ENCODE results near the gene FOXM1.
"Not testable (repeated sequence)": the region's sequence is repeated elsewhere in the genome, so short reads cannot be mapped to it uniquely, and the experiment has no call there.

The FOXM1 gene

DNA sequence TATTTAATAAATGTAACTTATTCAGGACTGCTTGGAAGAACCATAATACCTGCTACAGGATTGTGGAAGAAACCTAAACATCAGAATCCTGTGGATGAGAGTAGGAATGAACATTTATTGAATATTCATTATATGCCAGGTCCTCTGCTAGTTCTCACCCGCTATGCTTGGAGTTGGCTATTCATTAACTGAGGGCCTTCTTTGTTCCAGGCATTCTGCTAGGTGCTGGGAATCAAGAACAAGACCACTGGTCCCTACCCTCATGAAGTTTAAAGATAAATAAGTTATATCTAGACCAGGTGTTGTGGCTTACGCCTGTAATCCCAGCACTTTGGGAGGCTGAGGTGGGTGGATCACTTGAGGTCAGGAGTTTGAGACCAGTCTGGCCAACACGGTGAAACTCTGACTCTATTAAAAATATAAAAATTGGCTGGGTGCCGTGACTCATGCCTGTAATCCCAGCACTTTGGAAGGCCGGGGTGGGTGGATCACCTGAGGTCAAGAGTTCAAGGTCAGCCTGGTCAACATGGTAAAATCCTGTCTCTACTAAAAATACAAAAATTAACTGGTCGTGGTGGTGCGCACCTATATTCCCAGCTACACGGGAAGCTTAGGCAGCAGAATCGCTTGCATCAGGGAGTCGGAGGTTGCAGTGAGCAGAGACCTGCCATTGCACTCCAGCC lies 9.9 kb upstream of the FOXM1 start:
- TF ChIP-seq, protein P1, sequence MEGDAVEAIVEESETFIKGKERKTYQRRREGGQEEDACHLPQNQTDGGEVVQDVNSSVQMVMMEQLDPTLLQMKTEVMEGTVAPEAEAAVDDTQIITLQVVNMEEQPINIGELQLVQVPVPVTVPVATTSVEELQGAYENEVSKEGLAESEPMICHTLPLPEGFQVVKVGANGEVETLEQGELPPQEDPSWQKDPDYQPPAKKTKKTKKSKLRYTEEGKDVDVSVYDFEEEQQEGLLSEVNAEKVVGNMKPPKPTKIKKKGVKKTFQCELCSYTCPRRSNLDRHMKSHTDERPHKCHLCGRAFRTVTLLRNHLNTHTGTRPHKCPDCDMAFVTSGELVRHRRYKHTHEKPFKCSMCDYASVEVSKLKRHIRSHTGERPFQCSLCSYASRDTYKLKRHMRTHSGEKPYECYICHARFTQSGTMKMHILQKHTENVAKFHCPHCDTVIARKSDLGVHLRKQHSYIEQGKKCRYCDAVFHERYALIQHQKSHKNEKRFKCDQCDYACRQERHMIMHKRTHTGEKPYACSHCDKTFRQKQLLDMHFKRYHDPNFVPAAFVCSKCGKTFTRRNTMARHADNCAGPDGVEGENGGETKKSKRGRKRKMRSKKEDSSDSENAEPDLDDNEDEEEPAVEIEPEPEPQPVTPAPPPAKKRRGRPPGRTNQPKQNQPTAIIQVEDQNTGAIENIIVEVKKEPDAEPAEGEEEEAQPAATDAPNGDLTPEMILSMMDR (IDR thresholded peaks at IDR 0.05; ENCODE audit: control extremely low read depth, extremely low read depth, low read depth, missing control alignments): no peak
- ChIA-PET POLR2A (no interaction called here), CTCF (interaction anchor here (0.8 to 1.0 kb wide), 2 partner anchors 10 to 32 kb away, joined by 3 read pairs; partner anchors contain the start of genes FOXM1 and RHNO1)
- DNase-seq (ENCODE audit: extremely low spot score): no peak

DNA sequence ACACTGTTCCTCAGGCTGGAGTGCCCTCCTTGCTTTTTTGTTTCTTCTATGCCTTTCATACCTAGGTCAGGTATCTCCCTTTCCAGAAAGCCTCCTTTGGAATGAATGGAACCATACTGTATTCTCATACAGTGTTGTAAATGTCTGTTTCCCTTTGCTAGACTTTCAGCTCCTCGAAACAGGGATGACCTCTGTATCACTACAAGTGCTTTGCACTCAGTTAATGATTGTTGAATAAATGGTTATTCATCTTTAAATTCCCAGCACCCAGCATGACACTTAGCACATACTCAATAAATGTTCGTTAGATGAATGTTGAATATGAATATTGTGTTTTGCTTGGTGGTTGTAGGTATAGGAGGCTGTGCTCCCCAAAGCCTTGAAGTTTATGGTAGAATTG lies 7.8 kb upstream of the FOXM1 start:
- CTCF ChIA-PET: interaction anchor here (1.0 to 2.7 kb wide), 14 partner anchors 8 to 158 kb away, joined by 3 to 14 read pairs (median 4); partner anchors contain the start of genes FOXM1 and RHNO1
- DNase-seq (ENCODE audit: extremely low spot score): no peak
- TF ChIP-seq, protein P1 (IDR thresholded peaks at IDR 0.05; ENCODE audit: control extremely low read depth, extremely low read depth, low read depth, missing control alignments): no peak
- POLR2A ChIA-PET: interaction anchor here (0.7 kb wide), 1 partner anchor 22 kb away, joined by 4 read pairs; no protein-coding TSS in a partner anchor

DNA sequence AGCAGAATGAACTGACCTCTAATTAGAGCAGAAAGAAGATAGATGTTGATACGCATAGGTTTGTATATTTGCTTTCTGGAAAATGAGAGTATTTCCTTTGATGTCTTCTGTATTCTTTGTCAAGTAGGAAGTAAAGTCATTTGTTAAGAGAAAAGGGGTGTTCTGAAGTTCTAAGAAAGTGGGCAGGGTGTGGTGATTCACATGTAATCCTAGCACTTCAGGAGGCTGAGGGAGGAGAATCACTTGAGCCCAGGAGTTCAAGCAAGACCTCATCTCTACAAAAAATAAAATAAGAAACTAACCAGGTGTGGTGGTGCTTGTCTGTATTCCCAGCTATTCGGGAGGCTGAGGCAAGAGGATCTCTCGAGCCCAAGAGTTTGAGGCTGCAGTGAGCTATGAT lies 2.9 kb upstream of the FOXM1 start:
- TF ChIP-seq, protein P1 (IDR thresholded peaks at IDR 0.05; ENCODE audit: control extremely low read depth, extremely low read depth, low read depth, missing control alignments): no peak
- POLR2A ChIA-PET: no interaction called here
- CTCF ChIA-PET: interaction anchor here (2.1 kb wide), 1 partner anchor 10 kb away, joined by 8 read pairs; the partner anchor contains the start of gene TULP3
- no peak for DNase-seq (ENCODE audit: extremely low spot score)

DNA sequence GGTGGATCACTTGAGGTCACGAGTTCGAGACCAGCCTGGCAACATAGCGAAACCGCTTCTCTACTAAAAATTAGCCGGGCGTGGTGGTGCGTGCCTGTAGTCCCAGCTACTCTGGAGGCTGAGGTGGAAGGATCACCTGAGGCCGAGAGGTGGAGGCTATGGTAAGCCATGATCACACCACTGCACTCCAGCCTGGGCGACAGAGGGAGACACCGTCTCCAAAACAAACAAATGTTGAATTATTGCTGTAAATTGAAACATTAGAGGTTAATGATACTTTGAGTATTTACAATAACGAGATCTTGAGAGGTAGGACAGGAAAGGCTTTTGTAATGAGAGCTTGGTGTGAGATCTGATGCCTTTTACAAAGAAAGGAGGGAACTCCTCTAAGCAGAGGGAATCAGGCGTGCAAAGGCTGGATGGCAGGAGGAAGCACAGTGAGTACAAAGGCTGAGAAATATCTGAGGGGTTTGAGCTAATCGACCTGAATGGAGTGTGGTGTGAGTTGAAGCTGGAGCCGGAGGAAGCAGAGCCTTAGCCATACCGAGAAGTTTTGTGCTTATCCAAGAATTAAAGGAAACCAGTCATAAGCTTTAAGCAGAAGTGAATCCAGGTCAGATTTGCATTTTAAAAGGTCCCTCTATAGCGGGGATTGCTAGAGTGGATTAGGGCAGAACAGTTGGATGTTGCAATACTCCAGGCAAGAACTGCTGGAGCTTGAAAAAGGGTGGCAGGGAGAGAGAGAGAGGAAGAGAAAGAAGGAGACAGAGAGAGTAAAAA lies 1.2 kb upstream of the FOXM1 start:
- ChIA-PET POLR2A (interaction anchor here (1.0 to 1.4 kb wide), 4 partner anchors 11 to 83 kb away, joined by 3 to 4 read pairs (median 3); partner anchors contain the start of genes FKBP4 and TULP3), CTCF (interaction anchor here (1.3 to 2.0 kb wide), 5 partner anchors 9 to 156 kb away, joined by 3 to 9 read pairs (median 3); partner anchors contain the start of genes FKBP4 and TULP3)
- no peak for DNase-seq (ENCODE audit: extremely low spot score)
- TF ChIP-seq, protein P1 (IDR thresholded peaks at IDR 0.05; ENCODE audit: control extremely low read depth, extremely low read depth, low read depth, missing control alignments): no peak

DNA sequence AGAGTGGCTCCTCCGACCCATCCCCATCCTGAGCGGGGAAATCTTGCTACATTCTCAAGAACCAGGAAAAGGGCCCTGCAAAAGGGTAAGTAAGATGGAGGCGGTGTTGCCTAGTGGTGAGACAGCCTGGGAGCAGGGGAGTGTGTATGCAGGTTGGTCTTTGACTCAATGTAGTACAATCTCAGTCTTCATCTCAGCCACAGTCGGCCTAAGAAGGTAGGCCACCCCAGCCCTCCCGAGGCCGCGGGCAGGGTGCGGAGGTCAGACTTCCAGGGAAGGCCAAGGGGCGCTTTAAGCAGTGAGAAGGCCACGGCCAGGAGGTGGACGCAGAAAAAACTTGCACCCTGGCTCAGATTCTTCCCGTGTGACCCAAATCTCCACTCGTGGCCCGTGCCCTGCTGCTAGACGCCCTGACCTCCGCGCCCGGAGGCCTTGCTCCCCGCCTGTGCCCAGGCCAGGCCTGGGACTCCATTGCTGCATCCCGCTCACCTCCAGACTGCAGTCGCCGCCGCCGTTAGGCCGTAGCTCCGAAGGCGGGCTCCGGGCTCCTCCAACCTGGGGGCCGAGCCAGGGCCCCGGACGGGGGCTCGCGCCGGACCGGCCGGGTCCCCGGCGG lies 435 bp downstream of the FOXM1 start:
- TF ChIP-seq, protein P1 (IDR thresholded peaks at IDR 0.05; ENCODE audit: control extremely low read depth, extremely low read depth, low read depth, missing control alignments): no peak
- ChIA-PET CTCF (interaction anchor here (1.0 to 1.4 kb wide), 4 partner anchors 8 to 157 kb away, joined by 3 to 5 read pairs (median 4); no protein-coding TSS in a partner anchor), POLR2A (interaction anchor here (1.0 to 1.4 kb wide), 2 partner anchors 9 to 80 kb away, joined by 3 to 4 read pairs; no protein-coding TSS in a partner anchor)
- peak; percentile 43 for DNase-seq (ENCODE audit: extremely low spot score)

DNA sequence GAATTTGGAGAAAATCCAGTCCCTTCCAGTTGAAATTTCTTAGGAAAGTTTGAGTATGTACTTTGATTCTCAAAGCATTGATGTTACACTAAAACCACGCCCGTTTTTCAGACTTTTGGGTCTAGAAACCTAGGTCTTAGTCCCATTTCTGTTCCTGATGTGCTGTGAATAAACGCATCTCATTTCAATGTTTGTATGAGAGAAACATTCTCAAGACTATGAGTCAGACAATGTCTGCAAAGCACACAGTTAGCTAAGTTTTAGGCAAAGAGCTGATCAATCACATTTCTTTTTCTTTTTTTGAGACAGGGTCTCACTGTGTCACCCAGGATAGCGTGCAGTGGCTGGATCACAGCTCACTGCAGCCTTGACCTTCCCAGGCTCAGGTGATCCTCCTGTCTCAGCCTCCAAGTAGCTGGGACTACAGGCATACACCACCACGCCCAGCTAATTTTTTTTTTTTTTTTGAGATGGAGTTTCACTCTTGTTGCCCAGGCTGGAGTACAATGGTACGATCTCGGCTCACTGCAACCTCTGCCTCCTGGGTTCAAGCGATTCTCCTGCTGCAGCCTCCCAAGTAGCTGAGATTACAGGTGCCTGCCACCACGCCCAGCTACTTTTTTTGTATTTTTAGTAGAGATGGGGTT lies 7.9 kb downstream of the FOXM1 start:
- DNase-seq (ENCODE audit: extremely low spot score); POLR2A ChIA-PET: not testable (repeated sequence)
- CTCF ChIA-PET: interaction anchor here (1.0 to 3.3 kb wide), 4 partner anchors 8 to 75 kb away, joined by 3 to 18 read pairs (median 3); partner anchors contain the start of genes FOXM1 and RHNO1

Measured in GM10248 (cell line).